Panc1 (cell line): ENCODE data around the gene LHPP. TPM values are rescaled to one million over a fixed set of nuclear protein-coding genes. Genes with fewer than 3 reads are reported as not detected.

Experiments
- ATAC-seq: fragments of 200-7000 bp; cut with Tn5 transposase; 2 replicates; pipeline ENCODE4 v1.9.1; 2020; ENCODE audit warnings: mild to moderate bottlenecking, moderate library complexity
- BruUV-seq: library from RNA; stranded (reverse); fragments of 400-500 nt; replicated peaks from 2 replicates; lab custom pipeline; 2021; lab: Mats Ljungman, UMichigan
- CTCF ChIA-PET: fragments of 300-600 bp; sonication (Branson Sonifier 250); formaldehyde crosslinking; loops from one replicate; lab custom pipeline; 2022; ENCODE audit warnings: antibody characterized with exemption; lab: Charles Lee
- POLR2A ChIA-PET: fragments of 300-600 bp; sonication (Branson Sonifier 250); formaldehyde crosslinking; loops from one replicate; lab custom pipeline; 2022; ENCODE audit warnings: antibody characterized with exemption; lab: Charles Lee
- DNase-seq: peaks from one replicate; pipeline ENCODE4 v3.0.0-alpha.2; 2010; ENCODE audit warnings: low read depth, low spot score
- H3K27ac ChIP-seq: 2 replicates; pipeline ENCODE4 v1.5.1; 2011; ENCODE audit warnings: mild to moderate bottlenecking, low read length, inconsistent platforms
- H3K27me3 ChIP-seq: fragments of 200-500 bp; sonication (Bioruptor generic); 2 replicates; pipeline ENCODE4 v1.6.0; 2014; ENCODE audit warnings: low read length, inconsistent platforms; ENCODE audit not compliant: control insufficient read depth, insufficient read depth
- H3K36me3 ChIP-seq: fragments of 200-500 bp; sonication (Bioruptor generic); 2 replicates; pipeline ENCODE4 v1.5.1; 2014; ENCODE audit warnings: inconsistent platforms, mild to moderate bottlenecking, low read length, moderate library complexity; ENCODE audit not compliant: control insufficient read depth, insufficient read depth
- H3K4me1 ChIP-seq: 2 replicates; pipeline ENCODE4 v1.5.1; 2011; ENCODE audit warnings: inconsistent platforms, mild to moderate bottlenecking, low read length, moderate library complexity; ENCODE audit not compliant: control insufficient read depth, insufficient read depth
- H3K4me3 ChIP-seq, 2 experiments: 2 replicates each; pipeline ENCODE4 v1.5.1; 2011 to 2012; ENCODE audit warnings: low read depth in 2 of 2, low read length in 2 of 2, mild to moderate bottlenecking in 2 of 2, inconsistent platforms in 1 of 2, moderate library complexity in 1 of 2
- H3K9me3 ChIP-seq: fragments of 200-500 bp; sonication (Bioruptor generic); 2 replicates; pipeline ENCODE4 v1.5.1; 2014; ENCODE audit warnings: low read depth, mild to moderate bottlenecking, inconsistent platforms, low read length, moderate library complexity; ENCODE audit not compliant: control insufficient read depth, insufficient read depth
- POLR2AphosphoS5 ChIP-seq: IDR thresholded peaks from 2 replicates; pipeline ENCODE4 v1.6.1; 2012; ENCODE audit warnings: mild to moderate bottlenecking, low read depth, low read length, moderate library complexity
- SIN3A ChIP-seq: IDR thresholded peaks from 2 replicates; pipeline ENCODE4 v1.6.1; 2012; ENCODE audit warnings: low read depth, mild to moderate bottlenecking, low read length, moderate library complexity, borderline replicate concordance; ENCODE audit not compliant: insufficient read depth
- TCF7L2 ChIP-seq: IDR thresholded peaks from 2 replicates; pipeline ENCODE4 v1.6.1; 2011; ENCODE audit warnings: mild to moderate bottlenecking, low read depth, low read length, inconsistent platforms
- in situ Hi-C: cut with HindIII; loops from 2 replicates; pipeline ENCODE4 v1.10.0; 2016; ENCODE audit warnings: low sequenced_read_pairs, low pct_unique_long_range_greater_than_20kb
- intact Hi-C: fragments of 100-400 bp; cut with micrococcal nuclease; formaldehyde crosslinking; loops from one replicate; pipeline ENCODE4 v1.10.0; 2022; ENCODE audit not compliant: unreplicated experiment
- total RNA-seq: library from RNA; stranded (reverse); gene quantifications from one replicate; pipeline ENCODE4 v1.2.1, GENCODE V29; 2021; ENCODE audit not compliant: unreplicated experiment
- TF ChIP-seq, protein P1 (sequence below): fragments of 450-650 bp; IDR thresholded peaks from 2 replicates; pipeline ENCODE4 v1.5.1; 2017; ENCODE audit warnings: mild to moderate bottlenecking
- TF ChIP-seq, protein P2 (sequence below), 2 experiments: IDR thresholded peaks; 2 replicates each; pipeline ENCODE4 v1.6.1; 2011 to 2012; ENCODE audit warnings: low read depth in 2 of 2, control low read depth in 1 of 2, low read length in 1 of 2, mild to moderate bottlenecking in 1 of 2, moderate library complexity in 1 of 2; ENCODE audit not compliant: insufficient read depth in 1 of 2

The LHPP gene
- total RNA-seq, 1 experiment from 2014 or later = 15.0 TPM

DNA sequence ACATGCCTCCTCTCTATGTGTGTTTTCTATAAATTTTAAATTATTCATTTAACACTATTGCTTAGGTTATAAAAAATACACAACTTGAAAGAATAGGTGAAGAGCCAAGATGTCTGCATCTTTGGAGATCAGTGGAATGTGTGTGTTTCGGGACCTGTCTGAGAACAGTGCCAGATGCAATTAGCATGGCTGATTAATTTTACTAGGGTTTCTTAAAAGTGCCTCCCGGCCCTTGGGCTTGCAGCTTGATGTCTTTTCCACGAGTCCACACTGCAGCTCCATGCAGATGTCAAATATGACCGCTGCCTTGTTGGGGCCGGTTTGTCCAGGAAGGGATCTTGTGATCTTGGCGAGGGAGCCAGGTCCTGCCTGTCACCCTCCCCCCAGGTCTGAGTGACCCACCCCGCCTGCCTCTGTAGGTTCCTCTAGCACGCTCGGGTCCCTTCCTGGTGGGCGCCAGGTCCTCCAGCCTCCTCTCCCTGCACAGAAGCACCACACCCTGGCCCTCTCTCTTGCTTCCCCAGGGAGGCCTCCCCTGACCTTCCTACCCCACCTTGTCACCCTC is 20.7 kb downstream of the LHPP start:
- in situ Hi-C loops (no loop called here), intact Hi-C loops (no loop called here)
- Histone ChIP-seq H3K27ac (no peak overlapping the region), H3K36me3 (no peaks in the 10 kb centered on the region), H3K9me3 (no peaks in the 10 kb centered on the region), H3K4me3 (no peak overlapping the region), H3K4me1 (peaks cover 3% of the 10 kb centered on the region; the same call in 1 of the 2 replicates), H3K27me3 (no peaks in the 10 kb centered on the region)
- TF ChIP-seq, protein P1, sequence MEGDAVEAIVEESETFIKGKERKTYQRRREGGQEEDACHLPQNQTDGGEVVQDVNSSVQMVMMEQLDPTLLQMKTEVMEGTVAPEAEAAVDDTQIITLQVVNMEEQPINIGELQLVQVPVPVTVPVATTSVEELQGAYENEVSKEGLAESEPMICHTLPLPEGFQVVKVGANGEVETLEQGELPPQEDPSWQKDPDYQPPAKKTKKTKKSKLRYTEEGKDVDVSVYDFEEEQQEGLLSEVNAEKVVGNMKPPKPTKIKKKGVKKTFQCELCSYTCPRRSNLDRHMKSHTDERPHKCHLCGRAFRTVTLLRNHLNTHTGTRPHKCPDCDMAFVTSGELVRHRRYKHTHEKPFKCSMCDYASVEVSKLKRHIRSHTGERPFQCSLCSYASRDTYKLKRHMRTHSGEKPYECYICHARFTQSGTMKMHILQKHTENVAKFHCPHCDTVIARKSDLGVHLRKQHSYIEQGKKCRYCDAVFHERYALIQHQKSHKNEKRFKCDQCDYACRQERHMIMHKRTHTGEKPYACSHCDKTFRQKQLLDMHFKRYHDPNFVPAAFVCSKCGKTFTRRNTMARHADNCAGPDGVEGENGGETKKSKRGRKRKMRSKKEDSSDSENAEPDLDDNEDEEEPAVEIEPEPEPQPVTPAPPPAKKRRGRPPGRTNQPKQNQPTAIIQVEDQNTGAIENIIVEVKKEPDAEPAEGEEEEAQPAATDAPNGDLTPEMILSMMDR = no peak
- TF ChIP-seq POLR2AphosphoS5 (no peak), TCF7L2 (no peak), SIN3A (no peak)
- TF ChIP-seq, protein P2, sequence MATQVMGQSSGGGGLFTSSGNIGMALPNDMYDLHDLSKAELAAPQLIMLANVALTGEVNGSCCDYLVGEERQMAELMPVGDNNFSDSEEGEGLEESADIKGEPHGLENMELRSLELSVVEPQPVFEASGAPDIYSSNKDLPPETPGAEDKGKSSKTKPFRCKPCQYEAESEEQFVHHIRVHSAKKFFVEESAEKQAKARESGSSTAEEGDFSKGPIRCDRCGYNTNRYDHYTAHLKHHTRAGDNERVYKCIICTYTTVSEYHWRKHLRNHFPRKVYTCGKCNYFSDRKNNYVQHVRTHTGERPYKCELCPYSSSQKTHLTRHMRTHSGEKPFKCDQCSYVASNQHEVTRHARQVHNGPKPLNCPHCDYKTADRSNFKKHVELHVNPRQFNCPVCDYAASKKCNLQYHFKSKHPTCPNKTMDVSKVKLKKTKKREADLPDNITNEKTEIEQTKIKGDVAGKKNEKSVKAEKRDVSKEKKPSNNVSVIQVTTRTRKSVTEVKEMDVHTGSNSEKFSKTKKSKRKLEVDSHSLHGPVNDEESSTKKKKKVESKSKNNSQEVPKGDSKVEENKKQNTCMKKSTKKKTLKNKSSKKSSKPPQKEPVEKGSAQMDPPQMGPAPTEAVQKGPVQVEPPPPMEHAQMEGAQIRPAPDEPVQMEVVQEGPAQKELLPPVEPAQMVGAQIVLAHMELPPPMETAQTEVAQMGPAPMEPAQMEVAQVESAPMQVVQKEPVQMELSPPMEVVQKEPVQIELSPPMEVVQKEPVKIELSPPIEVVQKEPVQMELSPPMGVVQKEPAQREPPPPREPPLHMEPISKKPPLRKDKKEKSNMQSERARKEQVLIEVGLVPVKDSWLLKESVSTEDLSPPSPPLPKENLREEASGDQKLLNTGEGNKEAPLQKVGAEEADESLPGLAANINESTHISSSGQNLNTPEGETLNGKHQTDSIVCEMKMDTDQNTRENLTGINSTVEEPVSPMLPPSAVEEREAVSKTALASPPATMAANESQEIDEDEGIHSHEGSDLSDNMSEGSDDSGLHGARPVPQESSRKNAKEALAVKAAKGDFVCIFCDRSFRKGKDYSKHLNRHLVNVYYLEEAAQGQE (IDR thresholded peaks at IDR 0.05; ENCODE audit: insufficient read depth in 1 of 2, low read depth in 2 of 2, low read length in 1 of 2) = no peak
- no TSS peak for BruUV-seq
- no peak for DNase-seq
- CTCF ChIA-PET = interaction anchor here (0.6 kb wide), 1 partner anchor 21 kb away, joined by 3 read pairs; no protein-coding TSS in a partner anchor
- no peak for ATAC-seq
- POLR2A ChIA-PET = interaction anchor here (0.7 kb wide), 1 partner anchor 17 kb away, joined by 3 read pairs; no protein-coding TSS in a partner anchor

GRCh38 chr10:124482876-124483275 is 21.3 kb downstream of the LHPP start:
- ATAC-seq (no peak), DNase-seq (no peak)
- intact Hi-C loops = no loop called here
- no peaks in the 10 kb centered on the region for H3K36me3 ChIP-seq
- H3K27me3 ChIP-seq = no peaks in the 10 kb centered on the region
- no TSS peak for BruUV-seq
- no peaks in the 10 kb centered on the region for H3K9me3 ChIP-seq
- no peak for TF ChIP-seq POLR2AphosphoS5
- H3K27ac ChIP-seq = no peak overlapping the region
- H3K4me1 ChIP-seq = no peaks in the 10 kb centered on the region; the same call in 1 of the 2 replicates
- CTCF ChIA-PET = interaction anchor here (0.6 kb wide), 1 partner anchor 21 kb away, joined by 3 read pairs; no protein-coding TSS in a partner anchor
- POLR2A ChIA-PET = no interaction called here
- H3K4me3 ChIP-seq = no peak overlapping the region
- in situ Hi-C loops = no loop called here

DNA sequence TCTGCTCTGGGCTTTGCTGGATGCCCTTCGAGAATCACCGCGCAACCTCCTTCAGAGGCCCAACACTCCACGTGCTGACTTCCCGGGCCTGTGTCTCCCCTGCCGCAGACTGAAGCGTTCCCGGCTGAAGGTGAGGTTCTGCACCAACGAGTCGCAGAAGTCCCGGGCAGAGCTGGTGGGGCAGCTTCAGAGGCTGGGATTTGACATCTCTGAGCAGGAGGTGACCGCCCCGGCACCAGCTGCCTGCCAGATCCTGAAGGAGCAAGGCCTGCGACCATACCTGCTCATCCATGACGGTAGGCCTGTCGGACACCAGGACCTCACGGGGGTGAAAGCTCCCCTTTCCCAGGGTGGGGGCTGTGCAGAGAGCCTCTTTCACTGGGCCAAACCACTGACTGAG is 22.4 kb downstream of the LHPP start:
- no peaks in the 10 kb centered on the region for H3K27me3 ChIP-seq
- no peaks in the 10 kb centered on the region for H3K36me3 ChIP-seq
- H3K27ac ChIP-seq = no peak overlapping the region
- no peaks in the 10 kb centered on the region for H3K9me3 ChIP-seq
- BruUV-seq = no TSS peak
- ChIA-PET CTCF (interaction anchor here (0.6 kb wide), 1 partner anchor 30 kb away, joined by 3 read pairs; no protein-coding TSS in a partner anchor), POLR2A (no interaction called here)
- no peak overlapping the region for H3K4me3 ChIP-seq
- no peaks in the 10 kb centered on the region for H3K4me1 ChIP-seq
- TF ChIP-seq, protein P2 (IDR thresholded peaks at IDR 0.05; ENCODE audit: insufficient read depth in 1 of 2, low read depth in 2 of 2, low read length in 1 of 2) = no peak
- TF ChIP-seq, protein P1 = no peak
- TF ChIP-seq POLR2AphosphoS5 = no peak
- TF ChIP-seq SIN3A = no peak
- no peak for TF ChIP-seq TCF7L2
- DNase-seq (no peak), ATAC-seq (no peak)
- in situ Hi-C loops (no loop called here), intact Hi-C loops (no loop called here)
